ENCODE data around the gene UTF1. TPM values are rescaled to one million over a fixed set of nuclear protein-coding genes. Genes with fewer than 3 reads are reported as not detected.

Gene UTF1
- total and polyA plus RNA-seq, 2 of the 8 experiments (the other 6 are each of a cell fraction or from before 2014, with no cell fraction given), result 0.47 to 21.8 TPM

GRCh38 chr10:133215586-133215985 is 14.4 kb upstream of the UTF1 start:
- H4K20me1 ChIP-seq (replicated peaks in 1 of 2; ENCODE audit: control insufficient read depth in 1 of 2, insufficient read depth in 2 of 2, low read length in 2 of 2), result peaks cover 0 to 7% of the 10 kb centered on the region in 2 experiments
- no peaks in the 10 kb centered on the region for H3K79me1 ChIP-seq (ENCODE audit: low read depth, low read length)
- no peak overlapping the region for H4K91ac ChIP-seq (replicated peaks; ENCODE audit: insufficient read length, low read length)
- H4K5ac ChIP-seq (ENCODE audit: insufficient read length, low read depth, low read length), result no peak overlapping the region
- no peak overlapping the region for H2AFZ ChIP-seq (ENCODE audit: low read length)
- peaks cover 0 to 4% of the 10 kb centered on the region in 2 experiments; a peak in 1 of 4 replicates for H3K9me3 ChIP-seq (ENCODE audit: insufficient read depth in 2 of 2, low read depth in 1 of 2, low read length in 1 of 2)
- H3K23ac ChIP-seq (ENCODE audit: insufficient read length), result no peak overlapping the region
- H3K4me1 ChIP-seq (replicated peaks in 1 of 4; ENCODE audit: control insufficient read depth in 3 of 4, insufficient read depth in 4 of 4, low read length in 3 of 4), result peaks cover 0 to 12% (median 10%) of the 10 kb centered on the region in 4 experiments; a peak in 6 of 7 replicates
- no peak overlapping the region for H2AK5ac ChIP-seq (ENCODE audit: low read depth, low read length)
- H2BK20ac ChIP-seq (ENCODE audit: low read length), result no peak overlapping the region
- H3K27ac ChIP-seq (ENCODE audit: low read depth, low read length), result no peak overlapping the region
- peaks cover 2% of the 10 kb centered on the region; the same call in 1 of the 2 replicates for H3K23me2 ChIP-seq (ENCODE audit: low read depth, low read length)
- H3K4ac ChIP-seq (replicated peaks; ENCODE audit: insufficient read length, low read depth, low read length), result no peak overlapping the region
- ChIA-PET POLR2A (ENCODE audit: partially characterized antibody) (interaction anchor here (1.4 to 1.5 kb wide), 2 partner anchors 12 to 20 kb away, joined by 3 read pairs; no protein-coding TSS in a partner anchor), CTCF (ENCODE audit: partially characterized antibody) (interaction anchor here (1.2 to 1.6 kb wide), 2 partner anchors 69 to 72 kb away, joined by 3 to 7 read pairs; no protein-coding TSS in a partner anchor)
- no peak overlapping the region for H2BK5ac ChIP-seq (ENCODE audit: low read depth, low read length)
- no peak for FAIRE-seq
- H3K18ac ChIP-seq (ENCODE audit: extremely low read depth, low read length), result no peak overlapping the region
- no peaks in the 10 kb centered on the region; a peak in 3 of 8 replicates for H3K36me3 ChIP-seq (ENCODE audit: control insufficient read depth in 2 of 4, insufficient read depth in 4 of 4, low read length in 3 of 4)
- no peak overlapping the region for H3K14ac ChIP-seq (ENCODE audit: insufficient read length)
- no peak overlapping the region for H3K4me2 ChIP-seq (ENCODE audit: insufficient read depth in 1 of 2, low read depth in 2 of 2, low read length in 2 of 2)
- H3K79me2 ChIP-seq (ENCODE audit: control insufficient read depth in 1 of 2, insufficient read depth in 2 of 2, low read length in 2 of 2), result no peaks in the 10 kb centered on the region
- no peak overlapping the region for H2BK15ac ChIP-seq (ENCODE audit: low read length)
- H3K27me3 ChIP-seq (replicated peaks in 1 of 4; ENCODE audit: control insufficient read depth in 3 of 4, extremely low read depth in 1 of 4, insufficient read depth in 3 of 4, low read length in 3 of 4), result no peaks in the 10 kb centered on the region
- peak overlapping the region; percentile 79; the same call in 1 of the 2 replicates for H4K8ac ChIP-seq (ENCODE audit: extremely low read depth, insufficient read depth, low read length)
- no peak overlapping the region for H3K9ac ChIP-seq (replicated peaks in 1 of 4; ENCODE audit: extremely low read depth in 1 of 4, low read depth in 3 of 4, low read length in 3 of 4)
- 96% methylated on average over 26 of the region's 27 CpGs; no CpG with 5 or more reads in 1 of the 2 experiments for WGBS, 2 experiments (ENCODE audit: extremely low coverage in 1 of 2, insufficient coverage in 1 of 2, insufficient read length in 1 of 2, insufficient replicate concordance in 2 of 2, low coverage in 1 of 2, low lambda C conversion rate in 2 of 2, missing lambda C conversion rate in 1 of 2)
- DNase-seq (ENCODE audit: low read depth in 1 of 2, low spot score in 2 of 2), result no peak
- H2BK12ac ChIP-seq (ENCODE audit: low read depth, low read length), result no peak overlapping the region
- no peak overlapping the region for H3K56ac ChIP-seq (replicated peaks; ENCODE audit: insufficient read length, low read depth, low read length)
- H2BK120ac ChIP-seq (replicated peaks; ENCODE audit: low read depth, low read length), result no peak overlapping the region
- no peak overlapping the region for H3K4me3 ChIP-seq (ENCODE audit: extremely low read depth in 1 of 4, insufficient read depth in 2 of 4, low read depth in 3 of 4, low read length in 4 of 4)
- TF ChIP-seq NANOG (IDR thresholded peaks at IDR 0.05; ENCODE audit: insufficient read depth, low read depth, low read length, poor library complexity, severe bottlenecking) (no peak), RBBP5 (IDR thresholded peaks at IDR 0.05; ENCODE audit: borderline replicate concordance, low read depth, low read length) (no peak), MAX (IDR thresholded peaks at IDR 0.05) (no peak), TEAD4 (IDR thresholded peaks at IDR 0.05; ENCODE audit: low read depth, low read length) (no peak), MAFK (IDR thresholded peaks at IDR 0.05; ENCODE audit: low read depth, low read length) (no peak), CEBPB (IDR thresholded peaks at IDR 0.05; ENCODE audit: low read depth, low read length) (no peak), EP300 (IDR thresholded peaks at IDR 0.05; ENCODE audit: borderline replicate concordance in 1 of 2, low read depth in 2 of 2, low read length in 2 of 2) (no peak), SP2 (IDR thresholded peaks at IDR 0.05; ENCODE audit: low read length) (no peak), SP1 (IDR thresholded peaks at IDR 0.05; ENCODE audit: low read depth, low read length) (no peak), EZH2 (IDR thresholded peaks at IDR 0.05; ENCODE audit: low read depth, low read length, severe bottlenecking) (no peak), GABPA (IDR thresholded peaks at IDR 0.05; ENCODE audit: borderline replicate concordance, insufficient read depth, low read length) (no peak)
- TF ChIP-seq, protein P1, sequence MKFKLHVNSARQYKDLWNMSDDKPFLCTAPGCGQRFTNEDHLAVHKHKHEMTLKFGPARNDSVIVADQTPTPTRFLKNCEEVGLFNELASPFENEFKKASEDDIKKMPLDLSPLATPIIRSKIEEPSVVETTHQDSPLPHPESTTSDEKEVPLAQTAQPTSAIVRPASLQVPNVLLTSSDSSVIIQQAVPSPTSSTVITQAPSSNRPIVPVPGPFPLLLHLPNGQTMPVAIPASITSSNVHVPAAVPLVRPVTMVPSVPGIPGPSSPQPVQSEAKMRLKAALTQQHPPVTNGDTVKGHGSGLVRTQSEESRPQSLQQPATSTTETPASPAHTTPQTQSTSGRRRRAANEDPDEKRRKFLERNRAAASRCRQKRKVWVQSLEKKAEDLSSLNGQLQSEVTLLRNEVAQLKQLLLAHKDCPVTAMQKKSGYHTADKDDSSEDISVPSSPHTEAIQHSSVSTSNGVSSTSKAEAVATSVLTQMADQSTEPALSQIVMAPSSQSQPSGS (IDR thresholded peaks at IDR 0.05; ENCODE audit: low read length), result no peak
